ENCODE measurements around the gene ACVR1C. TPM values are rescaled to one million over a fixed set of nuclear protein-coding genes. Genes with fewer than 3 reads are reported as not detected.

ACVR1C gene
- total RNA-seq, 4 donors from 2014 or later: 0.13 to 0.93 (median 0.49) TPM

- intact Hi-C loops (cut with DNase I): loop anchor here (5.0 kb wide), 1 partner anchor 508 kb away; no protein-coding TSS in a partner anchor
- Histone ChIP-seq H3K36me3 (no peaks in the 10 kb centered on the region), H3K4me3 (replicated peaks in 1 of 3) (no peak overlapping the region), H3K9me3 (no peaks in the 10 kb centered on the region), H3K27me3 (no peaks in the 10 kb centered on the region), H3K4me1 (no peaks in the 10 kb centered on the region), H3K27ac (no peak overlapping the region)
- 87 to 93% methylated on average over 4 of the region's 4 CpGs for WGBS, 2 donors
- no peak for DNase-seq
- TF ChIP-seq POLR2A (IDR thresholded peaks at IDR 0.05) (no peak), CTCF (IDR thresholded peaks at IDR 0.05) (no peak)
Measured at GRCh38 chr2:157504623-157505022, 124.0 kb downstream of the ACVR1C start.

GRCh38 chr2:157501026-157501425 lies 127.6 kb downstream of the ACVR1C start:
- WGBS, 2 donors: 67 to 81% methylated on average over 2 of the region's 2 CpGs
- TF ChIP-seq POLR2A (IDR thresholded peaks at IDR 0.05): no peak
- Histone ChIP-seq H3K4me3 (replicated peaks in 1 of 3) (no peak overlapping the region), H3K36me3 (no peaks in the 10 kb centered on the region), H3K27ac (no peak overlapping the region), H3K4me1 (no peaks in the 10 kb centered on the region), H3K27me3 (no peaks in the 10 kb centered on the region), H3K9me3 (no peaks in the 10 kb centered on the region)
- intact Hi-C loops (cut with DNase I): loop anchor here (5.0 kb wide), 1 partner anchor 511 kb away; no protein-coding TSS in a partner anchor
- DNase-seq: no peak

- H3K4me3 ChIP-seq (replicated peaks in 1 of 3): no peak overlapping the region
- 83 to 88% methylated on average over 1 of the region's 1 CpG for WGBS, 2 donors
- no peaks in the 10 kb centered on the region for H3K9me3 ChIP-seq
- TF ChIP-seq POLR2A (IDR thresholded peaks at IDR 0.05) (no peak), CTCF (IDR thresholded peaks at IDR 0.05) (no peak)
- H3K27ac ChIP-seq: no peak overlapping the region
- H3K36me3 ChIP-seq: no peaks in the 10 kb centered on the region
- no peaks in the 10 kb centered on the region for H3K27me3 ChIP-seq
- DNase-seq: no peak
- no peaks in the 10 kb centered on the region for H3K4me1 ChIP-seq
- intact Hi-C loops (cut with DNase I): loop anchor here (5.0 kb wide), 1 partner anchor 512 kb away; no protein-coding TSS in a partner anchor
Measured at GRCh38 chr2:157500334-157500733, 128.3 kb downstream of the ACVR1C start.

GRCh38 chr2:157498483-157498882 lies 130.2 kb downstream of the ACVR1C start:
- intact Hi-C loops (cut with DNase I): no loop called here
- 90% methylated on average over 3 of the region's 3 CpGs for WGBS, 2 donors
- no peaks in the 10 kb centered on the region for H3K36me3 ChIP-seq

GRCh38 chr2:157497638-157498314 lies 130.9 kb downstream of the ACVR1C start:
- no peaks in the 10 kb centered on the region for H3K4me1 ChIP-seq
- TF ChIP-seq CTCF (IDR thresholded peaks at IDR 0.05) (peak in 5 of 6 experiments; percentile 33 to 66 (median 57)), POLR2A (IDR thresholded peaks at IDR 0.05) (no peak)
- H3K9me3 ChIP-seq: no peaks in the 10 kb centered on the region
- no peak overlapping the region for H3K4me3 ChIP-seq (replicated peaks in 1 of 3)
- H3K27ac ChIP-seq: no peak overlapping the region
- H3K27me3 ChIP-seq: no peaks in the 10 kb centered on the region
- no peaks in the 10 kb centered on the region for H3K36me3 ChIP-seq
- intact Hi-C loops (cut with DNase I): no loop called here
- 28 to 32% methylated on average over 7 of the region's 7 CpGs for WGBS, 2 donors
- DNase-seq: no peak

More at GRCh38 chr2:157498483-157498882, 130.2 kb downstream of the ACVR1C start:
- TF ChIP-seq POLR2A (IDR thresholded peaks at IDR 0.05) (no peak), CTCF (IDR thresholded peaks at IDR 0.05) (no peak)
- Histone ChIP-seq H3K27me3 (no peaks in the 10 kb centered on the region), H3K4me3 (replicated peaks in 1 of 3) (no peak overlapping the region), H3K27ac (no peak overlapping the region), H3K9me3 (no peaks in the 10 kb centered on the region), H3K4me1 (no peaks in the 10 kb centered on the region)
- DNase-seq: no peak

All from thyroid gland (tissue), 4 donors.